Right lobe of liver (tissue), 4 donors: ENCODE measurements around the gene PAQR4.

ENCODE experiments used
- CTCF ChIP-seq, 4 donors: fragments of 200-600 bp in 3 of 4; fragments of 450-650 bp in 1 of 4; IDR thresholded peaks; one replicate each; pipeline versions ENCODE4 v1.5.1 to v1.8.0; 2016 to 2022; ENCODE audit warnings: antibody characterized with exemption in 4 of 4, mild to moderate bottlenecking in 2 of 4
- POLR2A ChIP-seq: fragments of 450-650 bp; IDR thresholded peaks from one replicate; pipeline ENCODE4 v1.6.1; 2017; ENCODE audit warnings: antibody characterized with exemption, mild to moderate bottlenecking
- donor health status: DM: no; HTN: no; CAD: no.
- donor health status: DM: no; HTN: no; CAD: no.
- donor health status: DM: no; HTN: yes; CAD: no.

- TF ChIP-seq CTCF (IDR thresholded peaks at IDR 0.05), result no peak
- TF ChIP-seq POLR2A, result no peak
Measured at GRCh38 chr16:2977440-2977839, 8.3 kb downstream of the PAQR4 start.
